GM19397 (cell line): ENCODE measurements around the gene DUSP8.
"Not testable (repeated sequence)": the region's sequence is repeated elsewhere in the genome, so short reads cannot be mapped to it uniquely, and the experiment has no call there.

Experiments used
- ATAC-seq: cut with Tn5 transposase; IDR thresholded peaks from one replicate; pipeline ENCODE4 v1.9.1; 2021; ENCODE audit warnings: mild to moderate bottlenecking, moderate library complexity; ENCODE audit not compliant: unreplicated experiment

Gene DUSP8

DNA sequence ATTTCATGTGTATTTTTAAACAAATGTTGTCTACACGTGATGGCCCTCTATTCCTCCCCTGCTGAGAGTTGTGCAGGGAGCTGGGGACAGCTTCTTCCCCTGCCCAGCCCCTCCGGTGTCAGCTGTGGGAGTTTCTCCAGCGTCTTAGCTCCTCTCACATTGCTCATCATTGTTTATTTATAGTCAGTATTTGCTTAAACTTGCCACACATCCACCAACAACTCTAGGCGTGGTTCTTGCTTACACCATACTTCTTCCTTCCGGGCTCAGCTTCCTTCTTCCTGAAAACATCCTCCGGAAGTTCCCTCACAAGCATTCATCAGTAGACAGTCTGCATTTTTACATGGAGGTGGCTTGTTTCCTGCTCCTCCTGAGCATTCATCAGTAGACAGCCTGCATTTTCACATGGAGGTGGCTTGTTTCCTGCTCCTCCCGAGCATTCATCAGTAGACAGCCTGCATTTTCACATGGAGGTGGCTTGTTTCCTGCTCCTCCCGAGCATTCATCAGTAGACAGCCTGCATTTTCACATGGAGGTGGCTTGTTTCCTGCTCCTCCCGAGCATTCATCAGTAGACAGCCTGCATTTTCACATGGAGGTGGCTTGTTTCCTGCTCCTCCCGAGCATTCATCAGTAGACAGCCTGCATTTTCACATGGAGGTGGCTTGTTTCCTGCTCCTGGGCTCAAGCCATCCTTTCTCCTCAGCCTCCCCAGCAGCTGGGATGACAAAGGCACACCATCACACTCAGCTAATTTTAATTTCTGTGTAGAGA, 17.3 kb upstream of the DUSP8 start:
- ATAC-seq = not testable (repeated sequence)

DNA sequence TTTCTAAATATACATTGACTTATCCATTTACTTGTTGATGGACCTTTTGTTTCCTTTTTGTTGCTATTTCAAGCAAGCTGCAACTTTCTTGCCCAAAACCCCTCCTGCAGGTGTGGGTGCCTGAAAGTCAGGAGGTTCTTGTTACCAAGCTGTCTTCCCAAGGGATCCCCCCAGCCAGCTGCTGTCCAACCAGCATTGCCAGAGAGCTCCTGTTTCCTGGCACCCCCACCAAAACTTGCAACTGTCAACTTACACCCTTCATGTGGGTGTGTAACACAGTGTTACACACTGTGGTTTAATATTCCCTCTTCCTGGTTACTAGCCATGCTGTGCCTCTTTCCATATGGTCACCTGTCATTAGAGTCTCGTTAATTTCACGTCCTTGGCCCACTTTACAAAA, 14.6 kb upstream of the DUSP8 start:
- ATAC-seq = no peak

DNA sequence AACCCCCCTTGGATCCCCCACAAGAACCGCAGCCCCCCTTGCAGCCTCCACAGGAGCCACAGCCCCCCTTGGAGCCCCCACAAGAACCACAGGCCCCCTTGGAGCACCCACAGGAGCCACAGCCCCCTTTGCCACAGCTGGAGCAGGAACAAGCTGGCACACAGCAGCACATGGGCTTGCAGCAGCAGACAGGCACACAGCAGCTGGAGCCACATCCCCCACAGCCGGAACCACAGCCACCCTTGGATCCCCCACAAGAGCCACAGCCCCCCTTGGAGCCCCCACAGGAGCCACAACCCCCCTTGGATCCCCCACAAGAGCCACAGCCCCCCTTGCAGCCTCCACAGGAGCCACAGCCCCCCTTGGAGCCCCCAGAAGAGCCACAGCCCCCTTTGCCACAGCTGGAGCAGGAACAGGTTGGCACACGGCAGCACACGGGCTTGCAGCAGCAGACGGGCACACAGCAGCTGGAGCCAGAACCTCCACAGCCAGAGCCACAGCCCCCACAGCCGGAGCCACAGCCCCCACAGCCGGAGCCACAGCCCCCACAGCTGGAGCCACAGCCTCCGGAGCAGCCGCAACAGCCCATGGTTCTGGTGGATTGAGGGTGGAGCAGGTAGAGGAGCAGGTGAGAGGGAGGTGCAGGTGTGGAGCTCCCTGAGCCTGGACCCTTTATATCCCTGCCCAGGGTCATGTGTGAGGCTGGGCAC, 12.7 kb upstream of the DUSP8 start, which contains the start of gene KRTAP5-1:
TSS of gene KRTAP5-1 (minus strand) at position 623 of the 710 bp plus-strand sequence. CDS start at position 589, 34 bp downstream.
- ATAC-seq = not testable (repeated sequence)

DNA sequence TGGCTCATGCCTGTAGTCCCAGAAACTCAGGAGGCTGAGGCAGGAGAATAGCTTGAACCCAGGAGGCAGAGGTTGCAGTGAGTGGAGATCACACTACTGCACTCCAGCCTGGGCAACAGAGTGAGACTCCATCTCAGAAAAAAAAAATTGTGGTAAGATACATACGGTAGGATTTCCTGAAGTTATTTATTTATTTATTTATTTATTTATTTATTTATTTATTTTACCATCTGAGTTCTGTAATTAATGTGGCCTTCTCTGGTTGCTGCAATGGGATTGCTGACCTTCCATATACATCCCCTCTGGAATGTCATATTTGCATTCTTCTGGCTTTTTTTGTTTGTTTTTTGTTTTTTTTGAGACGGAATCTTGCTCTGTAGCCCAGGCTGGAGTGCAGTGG, 10.8 kb upstream of the DUSP8 start:
- not testable (repeated sequence) for ATAC-seq

DNA sequence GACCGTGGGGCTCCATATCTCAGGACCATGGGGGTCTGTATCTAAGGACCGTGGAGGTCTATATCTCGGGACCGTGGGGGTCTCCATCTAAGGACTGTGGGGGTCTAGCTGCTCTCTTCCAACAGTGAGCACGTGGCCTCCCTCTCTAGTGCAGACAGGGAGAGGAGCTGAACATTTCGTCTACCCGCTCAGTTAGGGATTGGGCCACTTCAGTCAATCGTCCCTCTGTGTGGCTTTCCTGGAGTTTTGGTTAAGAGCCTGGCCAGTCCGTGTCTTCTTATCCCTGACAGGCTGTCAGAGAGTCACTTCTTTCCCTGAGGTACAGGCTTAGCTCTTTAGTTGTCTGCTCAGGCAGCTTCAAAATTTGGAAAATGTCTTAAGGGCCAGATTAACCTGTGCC, 9.9 kb upstream of the DUSP8 start:
- no peak for ATAC-seq

DNA sequence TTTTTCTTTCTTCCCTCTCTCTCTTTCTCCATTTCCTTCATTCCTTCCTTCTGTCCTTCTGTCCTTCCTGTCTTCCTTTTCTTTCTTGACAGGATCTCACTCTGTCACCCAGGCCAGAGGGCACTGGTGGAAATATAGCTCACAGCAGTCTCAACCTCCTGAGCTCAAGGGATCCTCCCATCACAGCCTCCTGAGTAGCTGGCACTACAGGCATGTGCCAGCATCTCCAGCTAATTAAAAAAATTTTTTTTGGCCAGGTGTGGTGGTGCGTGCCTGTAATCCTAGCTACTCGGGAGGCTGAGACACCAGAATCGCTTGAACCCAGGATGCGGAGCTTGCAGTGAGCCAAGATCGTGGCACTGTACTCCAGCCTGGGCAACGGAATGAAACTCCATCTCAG, 4.8 kb upstream of the DUSP8 start:
- no peak for ATAC-seq

DNA sequence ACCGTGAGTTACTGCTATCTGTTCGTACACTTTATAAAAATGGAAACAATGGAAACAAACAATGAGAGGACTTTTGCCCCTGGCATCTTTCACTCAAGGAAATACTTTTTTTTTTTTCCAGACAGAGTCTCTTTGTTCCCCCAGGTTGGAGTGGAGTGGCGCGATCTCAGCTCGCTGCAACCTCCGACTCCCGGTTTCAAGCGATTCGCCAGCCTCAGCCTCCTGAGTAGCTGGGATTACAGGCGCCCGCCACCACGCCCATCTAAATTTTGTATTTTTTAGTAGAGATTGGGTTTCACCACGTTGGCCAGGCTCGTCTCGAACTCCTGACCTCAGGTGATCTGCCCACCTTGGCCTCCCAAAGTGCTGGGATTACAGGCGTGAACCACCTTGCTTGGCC, 3.7 kb upstream of the DUSP8 start:
- ATAC-seq = not testable (repeated sequence)

DNA sequence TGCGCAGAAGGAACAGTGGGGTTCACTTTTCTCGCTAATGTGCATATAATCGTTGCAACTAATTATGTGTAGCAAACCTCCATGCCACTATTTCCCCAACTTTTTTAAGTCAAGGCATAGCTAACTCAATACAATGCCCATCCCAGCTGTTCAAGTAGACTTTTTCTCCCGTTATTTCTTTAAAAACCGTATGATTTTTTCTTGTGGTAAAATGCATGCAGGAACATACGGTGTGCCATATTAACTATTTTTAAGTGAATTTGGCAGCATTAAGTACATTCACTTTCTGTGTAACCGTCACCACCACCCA, 2.8 kb upstream of the DUSP8 start:
- ATAC-seq = no peak

DNA sequence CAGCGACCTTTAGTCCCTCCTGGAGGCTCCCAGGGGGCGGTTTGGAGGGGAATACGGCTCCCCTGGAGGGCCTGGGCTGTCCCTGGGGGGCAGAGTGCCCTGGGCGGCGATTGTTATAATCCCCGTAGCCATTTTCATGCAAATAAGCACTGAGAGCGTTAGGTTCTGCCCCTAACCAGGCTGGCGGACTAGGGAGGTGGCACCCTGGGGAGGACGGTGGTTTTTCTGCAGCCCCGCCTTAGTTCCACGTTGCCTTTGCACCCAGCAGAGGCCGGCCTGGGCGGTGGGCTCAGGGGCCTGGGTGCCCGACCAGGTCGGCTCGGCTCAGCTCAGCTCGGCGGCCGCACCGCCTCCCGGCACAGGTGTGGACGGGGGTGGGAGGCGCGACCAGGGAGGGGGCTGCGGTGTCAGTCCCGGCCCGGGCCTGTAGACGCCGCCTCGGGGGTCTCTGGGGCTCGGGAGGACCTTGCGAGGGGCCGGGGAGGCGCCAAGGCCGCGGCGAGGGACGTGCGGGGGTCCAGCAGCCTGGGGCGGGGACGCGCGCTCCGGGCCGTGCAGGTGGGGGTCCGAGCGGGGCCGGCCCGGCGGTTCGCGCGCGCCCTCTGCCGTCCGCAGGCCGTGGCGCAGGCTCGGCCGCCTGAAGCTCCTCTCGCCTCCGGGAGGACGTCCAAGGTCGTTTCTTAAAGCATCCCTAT, 2.3 kb upstream of the DUSP8 start:
- no peak for ATAC-seq

DNA sequence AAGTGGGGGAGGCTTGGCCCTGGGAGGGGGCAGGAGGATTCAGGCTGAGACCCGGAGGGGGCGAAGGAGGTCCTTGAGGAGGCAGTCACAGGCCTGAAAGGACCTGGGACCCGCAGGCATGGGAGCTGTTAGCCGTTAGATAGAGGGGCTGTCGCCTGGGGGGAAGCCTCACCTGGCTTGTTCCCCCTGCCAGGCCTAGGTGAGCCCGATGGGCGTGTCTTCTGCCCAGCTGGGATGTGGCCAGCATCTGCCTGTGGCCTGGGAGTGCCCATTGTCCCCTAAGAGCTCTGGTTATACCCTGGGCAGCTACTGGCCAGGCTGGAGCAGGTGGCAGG, 1.8 kb upstream of the DUSP8 start:
- ATAC-seq = no peak

DNA sequence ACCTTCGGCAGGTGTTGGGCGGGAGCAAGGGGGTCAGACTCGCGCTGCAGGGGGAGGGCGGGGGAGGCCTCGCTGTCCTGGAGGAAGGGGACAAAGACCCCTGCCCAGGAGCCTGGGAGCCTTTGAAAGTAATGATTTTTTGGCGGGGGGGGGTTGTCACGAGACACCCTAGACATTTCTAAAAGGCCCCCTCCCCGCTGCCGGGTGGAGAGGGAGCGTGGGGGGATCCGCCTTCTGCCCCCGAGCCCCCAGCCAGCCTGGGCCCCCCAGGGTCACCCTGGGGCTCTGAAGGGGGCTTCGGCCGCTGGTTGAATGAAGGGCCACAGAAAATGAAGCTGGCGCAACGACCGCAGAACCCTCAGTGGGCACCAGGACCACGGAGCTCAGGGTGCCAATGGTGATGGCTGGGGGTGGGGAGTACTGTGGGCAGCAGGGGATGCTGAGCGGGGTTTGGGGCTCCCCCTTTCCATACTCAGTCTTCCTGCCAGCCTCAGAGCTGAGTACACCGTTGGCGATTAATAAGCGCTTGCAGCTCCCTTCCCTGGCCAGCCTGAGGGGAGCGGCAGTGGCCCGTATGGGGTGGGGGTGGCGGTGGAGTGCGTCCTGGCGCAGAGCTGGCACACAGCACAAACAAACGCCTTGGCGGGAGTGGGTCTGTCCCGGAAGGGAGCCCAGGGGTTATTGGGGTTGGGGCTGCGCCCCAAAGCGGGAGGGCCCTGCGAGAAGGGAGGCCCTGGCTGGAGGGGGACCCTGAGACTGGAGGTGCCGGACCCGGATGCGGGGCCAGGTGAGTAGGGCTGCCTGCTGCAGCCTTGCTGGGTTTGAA, 1.2 kb upstream of the DUSP8 start:
- ATAC-seq = no peak

DNA sequence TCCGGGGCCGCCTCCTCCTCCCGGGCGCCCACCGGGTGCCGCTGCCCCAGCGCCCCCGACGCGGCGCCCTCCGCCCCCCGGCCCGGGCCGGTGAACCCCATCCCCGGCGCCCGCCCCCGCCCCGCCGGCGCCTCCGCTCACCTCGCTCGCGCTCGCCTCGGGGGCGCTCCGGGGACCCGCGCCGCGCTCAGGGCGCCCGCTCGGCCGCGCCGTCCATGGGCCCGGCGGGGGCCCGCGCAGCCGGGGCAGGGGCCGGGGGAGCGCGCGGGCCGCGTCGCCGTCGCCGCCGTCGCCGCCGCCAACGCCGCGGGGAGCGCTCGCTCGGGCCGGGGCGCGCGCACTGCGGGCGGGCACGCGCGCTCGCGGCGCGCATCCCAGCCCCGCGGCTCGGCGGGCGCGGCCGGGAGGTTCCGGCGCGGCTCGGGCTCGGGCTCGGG, 293 bp downstream of the DUSP8 start:
- ATAC-seq = no peak

DNA sequence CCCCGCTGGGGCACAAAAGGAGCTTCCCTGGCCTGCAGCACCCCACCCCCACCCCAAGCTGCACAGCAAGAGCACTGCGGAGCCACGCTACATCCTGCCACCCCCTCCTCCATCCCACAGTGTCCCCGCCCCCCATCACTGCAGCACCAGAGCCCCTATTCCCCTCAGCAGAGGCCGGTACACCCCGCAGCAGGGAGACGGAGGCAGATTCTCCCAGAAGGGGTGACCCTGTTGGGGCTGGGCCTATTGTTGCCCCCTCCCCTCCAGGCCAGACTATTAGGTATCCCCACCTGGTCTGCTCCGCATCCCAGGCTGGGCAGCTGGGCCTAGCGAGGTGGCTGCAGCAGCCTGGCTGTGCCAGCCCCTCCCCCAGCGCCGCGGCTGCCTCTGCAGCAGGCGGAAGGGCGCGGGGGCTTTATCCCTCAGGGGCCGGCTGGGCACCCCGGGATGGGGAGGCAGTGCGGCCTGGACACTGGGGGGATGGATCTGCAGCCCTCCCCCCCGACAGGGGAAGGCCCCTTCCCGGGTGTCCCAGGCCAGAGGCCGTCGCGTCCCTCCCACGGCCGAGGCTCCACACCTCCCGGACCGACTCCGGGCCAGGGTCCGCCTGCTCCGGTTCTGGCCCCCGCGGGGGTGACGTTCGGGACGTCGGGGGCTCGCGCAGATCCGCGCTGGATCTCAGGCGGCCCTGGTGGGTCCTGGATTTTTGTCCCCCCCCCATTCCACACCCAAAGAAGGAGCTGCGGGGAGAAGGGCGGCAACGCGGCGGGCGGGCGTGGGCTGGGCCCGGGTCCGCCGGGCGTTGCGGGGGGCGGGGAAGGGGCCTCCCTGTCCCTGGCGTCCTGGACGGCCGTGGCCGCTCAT, 943 bp downstream of the DUSP8 start:
- no peak for ATAC-seq

DNA sequence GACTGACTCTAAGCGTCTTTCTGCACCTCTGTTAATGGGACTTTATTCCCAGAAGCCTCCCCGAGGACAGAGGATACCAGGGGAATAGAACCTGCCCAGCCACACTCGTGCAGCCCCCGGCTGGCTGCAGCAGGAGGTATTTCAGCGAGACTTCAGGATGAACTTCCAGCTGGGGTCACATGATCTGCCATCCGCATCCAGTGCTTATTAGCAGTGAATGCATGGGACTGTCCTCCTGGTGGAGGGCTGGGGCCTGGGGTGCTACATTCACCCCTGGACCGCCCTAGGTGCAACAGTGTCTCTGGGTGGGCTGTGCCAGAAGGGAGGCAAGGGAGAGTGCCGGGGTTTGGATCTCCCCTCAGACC, 1.6 kb downstream of the DUSP8 start:
- ATAC-seq = no peak

DNA sequence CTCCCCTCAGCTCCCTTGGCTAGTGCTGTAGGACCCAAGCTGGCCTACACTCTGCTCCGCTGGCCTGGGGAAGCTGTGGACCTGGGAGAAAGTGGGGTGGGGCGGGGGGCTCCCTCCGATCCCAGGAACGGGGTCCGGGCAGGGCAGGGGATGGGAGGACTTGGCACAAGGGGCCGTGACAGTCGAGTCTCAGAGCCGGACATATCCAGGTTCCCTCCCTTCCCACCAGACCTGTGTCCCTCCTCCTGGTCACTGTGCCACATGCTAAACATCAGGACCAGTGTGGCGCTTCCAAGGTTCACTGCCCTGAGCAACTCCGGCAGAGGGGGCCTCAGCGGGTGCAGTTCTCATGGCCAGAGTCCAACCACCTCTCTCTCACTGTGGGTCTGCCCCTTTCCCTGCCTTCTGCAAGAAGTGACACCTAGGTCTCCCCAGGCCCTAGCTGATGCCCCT, 2.0 kb downstream of the DUSP8 start:
- no peak for ATAC-seq

DNA sequence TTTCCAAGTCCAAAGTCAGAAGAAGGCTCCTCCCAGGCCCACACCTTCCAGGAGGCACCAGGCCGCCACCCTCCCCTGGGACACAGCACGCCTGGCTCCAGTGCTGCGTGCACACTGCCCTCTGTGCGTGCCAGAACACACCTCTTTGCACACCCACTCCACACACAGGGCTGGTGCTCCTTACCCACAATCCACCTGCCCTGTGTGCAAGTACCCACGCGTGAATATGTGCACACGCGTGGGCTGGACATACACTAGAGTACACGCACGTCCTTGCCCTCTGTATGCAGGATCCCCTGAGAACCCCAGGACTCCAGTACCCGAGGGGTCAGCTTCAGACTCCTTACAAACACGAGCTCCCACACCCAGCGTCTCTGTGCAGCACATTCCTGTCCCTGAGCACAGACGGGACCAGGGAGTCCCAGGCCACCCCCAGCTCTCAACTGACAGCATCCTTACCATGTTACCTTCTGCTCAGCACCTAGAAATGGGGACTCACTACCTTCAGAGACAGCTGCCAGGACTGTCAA, 2.8 kb downstream of the DUSP8 start:
- ATAC-seq = no peak

DNA sequence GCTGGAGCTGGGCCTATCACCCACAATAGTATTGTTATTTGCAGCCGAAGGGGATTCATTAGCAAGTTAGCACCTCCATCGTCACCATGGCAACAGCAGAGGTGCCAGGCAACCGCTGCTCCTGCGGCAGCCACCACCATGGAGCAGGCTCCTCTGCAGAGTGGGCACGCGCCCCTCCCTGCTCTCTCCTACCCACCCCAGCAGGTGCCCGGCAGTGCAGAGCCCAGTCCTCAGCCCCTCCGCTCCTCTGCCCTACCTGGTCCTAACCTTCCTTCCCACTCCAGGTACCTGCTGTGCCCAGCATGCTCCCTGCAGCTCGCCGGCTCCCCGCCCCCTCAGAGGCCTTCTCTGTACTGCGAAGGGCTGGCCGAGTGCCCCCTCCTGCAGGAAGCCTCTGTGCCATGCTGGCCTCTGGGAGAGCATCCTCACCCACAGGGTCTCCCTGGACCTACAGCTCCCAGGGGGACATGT, 3.6 kb downstream of the DUSP8 start:
- no peak for ATAC-seq

DNA sequence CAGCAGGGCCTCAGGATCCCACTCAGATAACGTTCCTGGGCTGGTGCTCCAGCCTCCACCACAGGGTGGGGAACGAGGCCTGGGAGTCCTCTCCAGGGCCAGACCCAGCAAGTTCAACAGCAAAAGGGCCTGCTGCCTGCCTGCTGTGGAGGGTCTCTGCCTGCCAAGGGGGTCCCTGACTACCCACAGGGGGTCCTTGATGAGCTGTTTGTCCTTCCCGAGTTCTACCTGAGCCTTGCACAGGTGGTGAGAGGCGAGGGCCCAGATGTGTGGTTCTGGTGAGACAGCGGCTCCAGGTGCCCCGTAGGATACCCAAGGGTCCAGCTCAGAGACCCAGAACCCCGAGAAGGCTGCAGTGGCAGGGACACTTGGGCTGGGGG, 4.4 kb downstream of the DUSP8 start:
- ATAC-seq = no peak

DNA sequence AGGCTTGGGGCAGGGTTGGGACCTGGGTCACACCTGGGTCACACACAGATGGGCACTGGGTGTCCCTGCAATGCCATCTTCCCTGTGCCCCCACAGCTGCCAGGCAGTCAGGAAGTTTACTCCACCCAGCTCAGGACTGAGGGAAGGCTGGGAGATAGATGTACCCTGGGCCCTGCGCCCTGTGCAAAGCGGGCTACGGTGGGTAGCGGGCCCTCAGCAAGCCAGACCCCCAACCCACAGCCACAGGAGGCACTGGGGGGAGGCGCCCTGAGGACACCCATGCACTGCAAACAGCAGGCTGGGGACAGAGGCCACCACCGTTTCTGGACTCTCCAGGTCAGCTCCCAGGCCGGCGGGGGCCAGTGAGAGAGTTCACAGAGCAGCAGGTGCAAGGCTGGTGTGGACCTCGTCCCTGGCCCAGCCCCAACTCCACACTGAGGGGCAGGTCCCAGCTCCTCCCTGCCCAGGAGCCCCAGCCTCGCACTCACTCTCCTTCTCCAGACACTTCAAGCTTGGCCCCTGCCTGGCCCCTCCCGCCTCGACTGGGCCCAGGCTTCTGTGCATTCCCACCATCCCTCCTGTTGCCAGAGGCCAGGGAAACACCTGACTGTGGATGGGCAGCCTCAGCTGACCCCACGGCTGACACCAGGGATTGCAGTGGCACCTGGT, 4.9 kb downstream of the DUSP8 start:
- ATAC-seq = no peak
